Esophagus squamous epithelium (tissue), 4 donors: ENCODE data around the gene C16orf78.

Experiments used
- CTCF ChIP-seq, 6 experiments: fragments of 450-650 bp in 4 of 6; fragments of 200-600 bp in 2 of 6; sonication (generic) in 2 of 6; IDR thresholded peaks; one replicate each; pipeline ENCODE4 v1.5.1; 2016 to 2019; ENCODE audit warnings: antibody characterized with exemption in 6 of 6, mild to moderate bottlenecking in 4 of 6, moderate library complexity in 4 of 6
- POLR2A ChIP-seq, 4 donors: fragments of 450-650 bp; IDR thresholded peaks; one replicate each; pipeline ENCODE4 v1.6.1; 2017; ENCODE audit warnings: antibody characterized with exemption in 4 of 4, mild to moderate bottlenecking in 4 of 4, moderate library complexity in 3 of 4

- TF ChIP-seq CTCF (IDR thresholded peaks at IDR 0.05) = no peak
- TF ChIP-seq POLR2A (IDR thresholded peaks at IDR 0.05) = no peak
These were observed 49.3 kb downstream of the C16orf78 start for GRCh38 chr16:49422896-49423295.
